ENCODE results near the gene ACMSD.
"Not testable (repeated sequence)": the region's sequence is repeated elsewhere in the genome, so short reads cannot be mapped to it uniquely, and the experiment has no call there.

ACMSD gene

DNA sequence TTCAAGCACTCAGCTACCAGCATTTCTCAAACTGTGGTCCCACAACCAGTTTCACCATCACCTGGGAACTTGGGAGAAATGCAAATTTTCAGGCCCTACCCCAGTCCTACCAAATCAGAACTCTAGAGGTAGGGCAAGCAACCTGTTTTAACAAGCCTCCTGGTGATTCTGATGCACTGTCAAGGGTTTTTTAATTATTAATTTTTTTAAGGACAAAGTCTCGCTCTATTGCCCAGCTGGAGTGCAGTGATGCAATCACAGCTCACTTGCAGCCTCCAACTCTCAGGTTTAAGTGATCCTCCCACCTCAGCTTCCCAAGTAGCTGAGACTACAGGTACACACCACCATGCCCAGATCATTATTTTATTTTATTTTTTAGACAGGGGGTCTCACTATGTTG is 7.8 kb downstream of the ACMSD start:
- in situ Hi-C loops (cut with MboI; ENCODE audit: low sequenced_read_pairs), result no loop called here

DNA sequence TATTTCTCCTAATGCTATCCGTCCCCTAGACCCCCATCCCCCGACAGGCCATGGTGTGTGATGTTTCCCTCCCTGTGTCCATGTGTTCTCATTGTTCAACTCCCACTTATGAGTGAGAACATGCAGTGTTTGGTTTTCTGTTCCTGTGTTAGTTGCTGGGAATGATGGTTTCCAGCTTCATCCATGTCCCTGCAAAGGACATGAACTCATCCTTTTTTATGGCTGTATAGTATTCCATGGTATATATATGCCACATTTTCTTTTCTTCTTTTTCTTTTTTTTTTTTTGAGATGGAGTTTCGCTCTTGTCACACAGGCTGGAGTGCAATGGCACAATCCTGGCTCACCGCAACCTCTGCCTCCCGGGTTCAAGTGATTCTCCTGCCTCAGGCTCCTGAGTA is 9.2 kb downstream of the ACMSD start:
- in situ Hi-C loops (cut with MboI; ENCODE audit: low sequenced_read_pairs), result not testable (repeated sequence)

DNA sequence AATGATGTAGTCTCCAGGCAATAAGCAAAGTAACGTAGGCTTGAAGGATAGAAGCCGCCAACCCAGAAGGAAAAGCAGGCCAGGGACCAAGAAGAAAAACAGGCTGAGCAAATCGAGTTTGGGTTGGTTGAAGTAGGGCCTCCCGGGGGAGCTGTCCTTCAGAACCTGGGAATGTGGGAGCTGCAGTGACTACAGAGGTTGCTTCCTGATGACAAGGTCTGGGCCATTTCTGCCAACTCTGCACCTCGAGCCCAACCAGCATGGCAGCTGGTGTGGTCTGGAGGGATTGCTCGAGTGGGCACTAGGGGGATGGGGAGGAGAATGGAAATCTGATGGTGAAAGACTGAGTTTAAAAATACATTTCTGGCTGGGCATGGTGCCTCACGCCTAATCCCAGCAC is 14.1 kb downstream of the ACMSD start:
- in situ Hi-C loops (cut with MboI; ENCODE audit: low sequenced_read_pairs), result no loop called here

GRCh38 chr2:134855709-134856108 is 17.3 kb downstream of the ACMSD start:
- in situ Hi-C loops (cut with MboI; ENCODE audit: low sequenced_read_pairs), result no loop called here

GRCh38 chr2:134858245-134858644 is 19.8 kb downstream of the ACMSD start:
- in situ Hi-C loops (cut with MboI; ENCODE audit: low sequenced_read_pairs), result no loop called here

- in situ Hi-C loops (cut with MboI; ENCODE audit: low sequenced_read_pairs), result no loop called here
Observed at GRCh38 chr2:134861173-134861572, 22.8 kb downstream of the ACMSD start.

- in situ Hi-C loops (cut with MboI; ENCODE audit: low sequenced_read_pairs), result no loop called here
Observed at GRCh38 chr2:134862069-134862468, 23.7 kb downstream of the ACMSD start.

- in situ Hi-C loops (cut with MboI; ENCODE audit: low sequenced_read_pairs), result no loop called here
Observed at GRCh38 chr2:134862674-134863073, 24.3 kb downstream of the ACMSD start.

DNA sequence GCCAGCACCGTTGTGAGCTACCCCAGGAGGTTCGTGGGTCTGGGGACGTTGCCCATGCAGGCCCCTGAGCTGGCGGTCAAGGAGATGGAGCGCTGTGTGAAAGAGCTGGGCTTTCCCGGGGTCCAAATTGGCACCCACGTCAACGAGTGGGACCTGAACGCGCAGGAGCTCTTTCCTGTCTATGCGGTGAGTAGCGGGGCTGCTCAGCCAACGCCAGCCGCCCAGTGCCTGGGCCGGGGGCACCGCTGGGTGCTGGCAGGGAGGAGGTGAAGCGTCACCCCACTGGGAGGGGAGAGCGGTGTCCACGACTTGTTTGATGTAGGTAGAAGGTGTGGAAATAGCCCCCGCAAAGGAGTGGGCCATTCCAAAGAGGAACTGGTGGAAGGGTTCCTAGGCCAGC is 25.0 kb downstream of the ACMSD start:
- in situ Hi-C loops (cut with MboI; ENCODE audit: low sequenced_read_pairs), result no loop called here

DNA sequence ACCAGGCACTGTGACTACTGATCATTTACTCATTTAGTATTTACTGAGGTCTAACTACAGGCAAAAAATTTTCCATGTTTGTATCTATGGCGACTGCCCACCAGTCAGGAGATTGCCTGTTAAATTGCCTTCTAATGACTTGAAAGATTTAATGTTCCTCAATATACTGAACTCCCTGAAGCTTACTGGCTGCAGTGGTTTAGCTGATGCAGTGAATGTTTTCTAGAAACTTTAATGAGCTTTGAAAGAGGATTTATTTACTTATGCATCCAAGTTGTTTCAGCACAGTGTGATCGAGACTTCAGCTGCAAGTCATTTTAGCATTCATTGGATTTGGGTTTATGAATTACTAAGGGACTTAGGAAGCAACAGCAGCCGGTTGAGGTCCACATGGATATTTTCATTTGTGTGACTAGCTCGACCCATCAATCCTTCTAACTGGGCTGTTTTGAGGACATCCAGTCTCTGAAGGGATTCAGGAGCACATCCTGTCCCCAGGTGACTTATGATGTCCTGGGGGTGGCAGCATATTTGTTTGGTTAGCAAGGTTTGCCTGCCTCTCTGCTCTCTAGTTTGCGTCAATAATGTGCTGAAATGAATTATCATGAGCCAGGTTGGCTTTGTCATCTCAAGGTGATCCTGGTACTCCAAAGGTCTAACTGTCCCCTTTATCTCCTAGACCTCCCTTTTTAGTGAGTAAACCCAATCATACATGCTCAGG is 26.8 kb downstream of the ACMSD start:
- in situ Hi-C loops (cut with MboI; ENCODE audit: low sequenced_read_pairs), result no loop called here

GRCh38 chr2:134866498-134867099 is 28.2 kb downstream of the ACMSD start:
- in situ Hi-C loops (cut with MboI; ENCODE audit: low sequenced_read_pairs), result no loop called here

GRCh38 chr2:134869946-134870736 is 31.7 kb downstream of the ACMSD start:
- in situ Hi-C loops (cut with MboI; ENCODE audit: low sequenced_read_pairs), result no loop called here

DNA sequence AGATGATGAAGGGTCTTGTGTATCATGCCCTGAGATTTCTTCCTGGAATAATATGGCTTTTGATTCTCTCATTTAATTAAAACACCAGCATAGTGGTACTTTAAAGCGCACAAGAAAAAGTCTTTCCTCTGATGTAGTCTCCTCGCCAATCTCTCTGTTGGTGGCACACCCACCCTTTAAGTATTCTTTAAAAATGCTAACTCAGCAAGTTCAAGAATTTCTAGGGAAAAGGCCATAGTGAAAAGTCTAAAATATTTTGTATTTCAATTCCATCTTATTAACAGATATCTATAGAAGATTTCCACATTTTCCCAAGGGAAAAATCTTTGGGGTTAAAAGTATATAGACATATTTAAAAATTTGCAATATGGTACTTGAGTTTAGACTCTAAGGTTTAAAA is 34.7 kb downstream of the ACMSD start:
- in situ Hi-C loops (cut with MboI; ENCODE audit: low sequenced_read_pairs), result no loop called here

DNA sequence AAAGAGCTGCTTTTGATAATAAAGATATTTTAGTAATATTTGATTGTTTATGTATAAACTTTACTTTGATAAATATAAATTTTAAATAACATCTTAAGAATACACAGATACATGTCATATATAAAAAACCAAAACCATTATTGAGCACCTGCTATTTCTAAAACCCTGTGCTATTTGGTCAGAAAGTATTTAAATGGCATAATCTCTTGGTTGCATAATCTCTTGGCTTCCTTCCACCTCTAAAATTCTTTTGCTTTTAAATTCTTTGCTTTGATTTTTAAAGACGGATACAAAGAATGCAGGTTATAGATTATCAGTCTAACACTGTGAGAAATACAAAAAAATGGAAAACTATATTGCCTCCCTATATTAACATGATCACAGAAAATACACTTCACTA is 36.9 kb downstream of the ACMSD start:
- in situ Hi-C loops (cut with MboI; ENCODE audit: low sequenced_read_pairs), result no loop called here

DNA sequence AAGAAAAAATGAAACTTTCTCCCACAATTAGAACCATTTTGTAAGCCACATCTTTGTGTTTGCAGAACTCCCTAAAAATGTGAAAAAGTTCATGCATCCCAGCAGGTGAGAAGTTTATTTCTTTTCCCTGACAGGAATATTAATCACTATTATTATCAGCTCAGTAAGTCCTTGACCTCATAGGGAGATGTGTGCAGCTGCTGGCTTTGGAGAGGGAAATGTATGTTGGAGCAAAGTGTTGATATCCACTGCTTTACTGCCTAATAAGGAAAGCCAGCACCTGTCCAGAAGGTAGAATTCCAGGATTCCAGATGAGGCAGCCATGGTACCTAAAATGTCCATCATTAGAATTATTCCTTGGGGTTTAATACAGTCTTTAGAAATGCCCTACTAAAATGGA is 44.4 kb downstream of the ACMSD start:
- in situ Hi-C loops (cut with MboI; ENCODE audit: low sequenced_read_pairs), result no loop called here

DNA sequence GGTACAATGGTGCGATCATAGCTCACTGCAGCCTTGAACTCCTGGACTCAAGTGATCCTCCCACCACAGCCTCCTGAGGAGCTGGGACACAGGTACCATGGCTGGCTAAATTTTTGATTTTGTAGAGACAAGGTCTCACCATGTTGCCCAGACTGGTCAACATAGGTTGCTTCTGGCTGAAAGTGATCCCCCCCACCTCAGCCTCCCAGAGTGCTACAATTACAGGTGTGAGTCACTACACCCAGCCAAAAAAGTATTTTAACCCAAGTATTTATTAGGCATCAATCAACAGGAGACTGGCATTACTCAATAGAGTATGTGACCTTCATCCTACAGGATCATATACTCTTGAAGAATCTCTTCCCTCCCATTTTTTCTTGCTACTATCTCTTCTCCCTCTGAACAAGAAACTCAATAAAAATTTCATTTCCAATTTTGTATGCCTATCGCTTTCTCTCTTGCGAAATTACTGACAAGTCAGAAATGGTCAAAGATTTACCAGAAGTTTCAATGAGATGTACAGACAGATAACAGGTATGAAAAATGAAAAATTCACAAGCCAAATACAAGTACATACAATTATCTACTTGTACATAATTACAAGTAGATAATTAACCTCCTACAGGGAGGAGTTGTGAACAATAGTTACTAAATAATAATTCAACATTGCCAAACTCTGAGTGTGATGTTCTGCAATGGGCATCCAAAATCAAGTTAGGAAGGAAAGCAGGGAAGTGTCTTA is 45.3 kb downstream of the ACMSD start:
- in situ Hi-C loops (cut with MboI; ENCODE audit: low sequenced_read_pairs), result no loop called here

DNA sequence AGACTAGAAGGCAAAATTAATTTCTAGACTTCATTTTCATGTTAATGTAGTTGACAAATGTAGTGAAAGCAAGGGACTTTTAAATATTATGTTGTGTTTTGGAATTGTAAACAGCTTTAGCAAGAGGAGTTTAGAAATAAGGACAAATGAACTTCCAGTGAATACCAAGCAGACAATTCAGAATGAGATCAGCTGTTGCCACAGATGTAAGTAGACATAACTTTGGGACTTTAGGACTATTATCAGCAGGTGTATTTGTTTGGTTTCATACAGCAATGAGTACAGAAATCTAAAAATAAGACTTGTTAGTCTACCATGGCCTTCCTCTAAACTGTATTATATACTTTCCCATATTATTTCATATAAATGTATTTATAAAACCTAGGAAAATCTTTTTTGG is 46.0 kb downstream of the ACMSD start:
- in situ Hi-C loops (cut with MboI; ENCODE audit: low sequenced_read_pairs), result no loop called here

GRCh38 chr2:134892282-134893035 is 54.0 kb downstream of the ACMSD start:
- in situ Hi-C loops (cut with MboI; ENCODE audit: low sequenced_read_pairs), result no loop called here

- in situ Hi-C loops (cut with MboI; ENCODE audit: low sequenced_read_pairs), result no loop called here
Observed at GRCh38 chr2:134897932-134898331, 59.5 kb downstream of the ACMSD start.

DNA sequence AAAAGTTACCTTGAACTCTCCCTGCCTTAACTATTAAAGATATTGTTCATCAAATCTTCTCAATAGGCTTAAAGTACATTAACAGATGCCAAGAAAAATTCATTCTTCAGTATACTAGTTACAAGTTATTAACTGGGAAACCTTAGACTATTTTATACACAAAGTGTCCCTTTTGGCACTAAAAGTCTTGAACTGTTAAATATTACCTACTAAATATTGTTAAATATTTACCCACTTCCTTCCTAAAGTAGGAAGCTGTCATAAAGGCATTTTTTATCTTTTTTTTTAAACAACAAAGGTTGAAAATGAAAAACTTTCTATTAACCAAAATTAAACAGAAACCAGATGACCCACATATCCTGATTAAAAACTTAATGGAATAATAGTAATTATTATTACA is 60.8 kb downstream of the ACMSD start:
- in situ Hi-C loops (cut with MboI; ENCODE audit: low sequenced_read_pairs), result no loop called here

DNA sequence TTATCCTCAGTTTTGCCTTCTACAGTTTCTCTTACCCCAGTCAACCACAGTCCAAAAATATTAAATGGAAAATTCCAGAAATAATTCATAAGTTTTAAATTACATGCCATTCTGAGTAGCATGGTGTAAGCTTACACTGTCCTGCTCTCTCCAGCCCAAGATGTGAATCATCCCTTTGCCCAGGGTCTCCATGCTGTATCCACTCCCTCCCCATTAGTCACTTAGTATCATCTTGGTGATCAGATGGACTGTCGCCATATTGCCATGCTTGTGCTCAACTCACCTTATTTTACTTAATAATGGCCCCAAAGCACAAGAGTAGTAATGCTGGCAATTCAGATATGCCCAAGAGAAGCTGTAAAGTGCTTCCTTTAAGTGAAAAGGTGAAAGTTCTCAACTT is 61.7 kb downstream of the ACMSD start:
- in situ Hi-C loops (cut with MboI; ENCODE audit: low sequenced_read_pairs), result no loop called here

Measured in HL-60/S4 treated with phorbol 12-myristate 13-acetate at 8.2 ng/mL for 4 days and 3 days (cell line).